H54 (cell line): Measurements from ENCODE around the gene TMEM174.

Experiments
- DNase-seq: peaks from one replicate; pipeline ENCODE4 v3.0.0; 2011; ENCODE audit warnings: low spot score, mixed read lengths; ENCODE audit not compliant: insufficient read length
- FAIRE-seq: peaks from 3 replicates; lab custom pipeline; 2011; peaks lifted over from hg19 to GRCh38; lab: Jason Lieb, UNC
- POLR2A ChIP-seq: IDR thresholded peaks from 2 replicates; pipeline ENCODE4 v1.6.1; 2011; ENCODE audit warnings: low read depth, mild to moderate bottlenecking, low read length

TMEM174 gene

GRCh38 chr5:73172951-73173350 is at the start of gene TMEM174:
TMEM174 (plus strand) TSS chr5:73173193; CDS start chr5:73173244, 51 bp downstream.
- no peak for TF ChIP-seq POLR2A
- DNase-seq (no peak), FAIRE-seq (no peak)

GRCh38 chr5:73125289-73125688 is 47.7 kb upstream of the TMEM174 start:
- no peak for TF ChIP-seq POLR2A
- no peak for FAIRE-seq
- no peak for DNase-seq

- no peak for DNase-seq
- no peak for TF ChIP-seq POLR2A
These were observed 46.6 kb upstream of the TMEM174 start for GRCh38 chr5:73126381-73126780.

GRCh38 chr5:73126957-73127356 is 46.0 kb upstream of the TMEM174 start:
- FAIRE-seq: no peak
- no peak for TF ChIP-seq POLR2A
- DNase-seq: no peak

More at GRCh38 chr5:73126381-73126780, 46.6 kb upstream of the TMEM174 start:
- no peak for FAIRE-seq

- no peak for TF ChIP-seq POLR2A
- DNase-seq (no peak), FAIRE-seq (no peak)
These were observed 43.9 kb upstream of the TMEM174 start for GRCh38 chr5:73129143-73129542.

GRCh38 chr5:73130811-73131210 is 42.2 kb upstream of the TMEM174 start:
- FAIRE-seq: no peak
- TF ChIP-seq POLR2A: no peak

GRCh38 chr5:73131711-73132425 is 41.1 kb upstream of the TMEM174 start:
- DNase-seq (no peak), FAIRE-seq (no peak)
- TF ChIP-seq POLR2A: no peak

More at GRCh38 chr5:73130811-73131210, 42.2 kb upstream of the TMEM174 start:
- no peak for DNase-seq

- no peak for TF ChIP-seq POLR2A
- FAIRE-seq (no peak), DNase-seq (no peak)
These were observed 40.2 kb upstream of the TMEM174 start for GRCh38 chr5:73132759-73133158.

- FAIRE-seq (no peak), DNase-seq (no peak)
- TF ChIP-seq POLR2A: no peak
These were observed 38.0 kb upstream of the TMEM174 start for GRCh38 chr5:73135021-73135420.

GRCh38 chr5:73135429-73136054 is 37.5 kb upstream of the TMEM174 start:
- no peak for FAIRE-seq
- no peak for DNase-seq
- TF ChIP-seq POLR2A: no peak

GRCh38 chr5:73136055-73136562 is 36.9 kb upstream of the TMEM174 start:
- FAIRE-seq (no peak), DNase-seq (no peak)
- TF ChIP-seq POLR2A: no peak

GRCh38 chr5:73137563-73138530 is 35.1 kb upstream of the TMEM174 start:
- FAIRE-seq: no peak

GRCh38 chr5:73139485-73139884 is 33.5 kb upstream of the TMEM174 start:
- FAIRE-seq: no peak
- DNase-seq: no peak
- no peak for TF ChIP-seq POLR2A

More at GRCh38 chr5:73137563-73138530, 35.1 kb upstream of the TMEM174 start:
- no peak for TF ChIP-seq POLR2A
- no peak for DNase-seq
